H1 (cell line): ENCODE measurements around the gene PEPD. TPM values are rescaled to one million over a fixed set of nuclear protein-coding genes. Genes with fewer than 3 reads are reported as not detected.

ENCODE experiments used
- CTCF ChIA-PET: fragments of 300-600 bp; sonication (Branson Sonifier 250); formaldehyde crosslinking; loops from one replicate; lab custom pipeline; 2021; ENCODE audit not compliant: partially characterized antibody; lab: Charles Lee
- POLR2A ChIA-PET: fragments of 300-600 bp; sonication (Branson Sonifier 250); formaldehyde crosslinking; loops from one replicate; lab custom pipeline; 2021; ENCODE audit warnings: inconsistent platforms; ENCODE audit not compliant: partially characterized antibody; lab: Charles Lee
- DNase-seq, 2 experiments: peaks; one replicate each; pipeline versions ENCODE4 v3.0.0 to v3.0.0-alpha.2; 2010 to 2022; ENCODE audit warnings: low spot score in 2 of 2, low read depth in 1 of 2, mixed read lengths in 1 of 2
- FAIRE-seq: peaks from 2 replicates; lab custom pipeline; 2011; peaks lifted over from hg19 to GRCh38; lab: Jason Lieb, UNC
- H2AFZ ChIP-seq: 2 replicates; pipeline ENCODE4 v1.8.1; 2012; ENCODE audit warnings: low read length, inconsistent platforms
- H2AK5ac ChIP-seq: 2 replicates; pipeline ENCODE4 v1.6.1; 2013; ENCODE audit warnings: low read depth, low read length
- H2BK120ac ChIP-seq: replicated peaks from 2 replicates; pipeline ENCODE3; 2013; ENCODE audit warnings: low read depth, low read length, inconsistent platforms
- H2BK12ac ChIP-seq: 2 replicates; pipeline ENCODE4 v1.6.1; 2013; ENCODE audit warnings: low read depth, low read length
- H2BK15ac ChIP-seq: 2 replicates; pipeline ENCODE4 v1.6.1; 2013; ENCODE audit warnings: low read length
- H2BK20ac ChIP-seq: 2 replicates; pipeline ENCODE4 v1.6.1; 2013; ENCODE audit warnings: low read length
- H2BK5ac ChIP-seq: 2 replicates; pipeline ENCODE4 v1.6.1; 2013; ENCODE audit warnings: low read depth, low read length
- H3K14ac ChIP-seq: 2 replicates; pipeline ENCODE4 v1.6.1; 2013; ENCODE audit warnings: inconsistent platforms; ENCODE audit not compliant: insufficient read length
- H3K18ac ChIP-seq: 2 replicates; pipeline ENCODE4 v1.6.1; 2013; ENCODE audit warnings: low read length; ENCODE audit errors: extremely low read depth
- H3K23ac ChIP-seq: 2 replicates; pipeline ENCODE4 v1.6.1; 2013; ENCODE audit warnings: inconsistent platforms; ENCODE audit not compliant: insufficient read length
- H3K23me2 ChIP-seq: 2 replicates; pipeline ENCODE4 v1.6.1; 2013; ENCODE audit warnings: low read depth, low read length
- H3K27ac ChIP-seq: 2 replicates; pipeline ENCODE4 v1.6.1; 2011; ENCODE audit warnings: low read depth, low read length, inconsistent platforms
- H3K27me3 ChIP-seq, 4 experiments: replicated peaks in 1 of 4; 1 replicate in 1 of 4; 2 replicates in 3 of 4; pipeline versions ENCODE4 v1.6.1 to v1.8.1; 2011 to 2013; ENCODE audit warnings: low read length in 3 of 4, mild to moderate bottlenecking in 3 of 4, inconsistent platforms in 2 of 4, mixed read lengths in 2 of 4, moderate library complexity in 1 of 4; ENCODE audit not compliant: control insufficient read depth in 3 of 4, insufficient read depth in 3 of 4; ENCODE audit errors: extremely low read depth in 1 of 4
- H3K36me3 ChIP-seq, 4 experiments: 2 replicates each; pipeline versions ENCODE4 v1.6.1 to v1.8.1; 2011 to 2013; ENCODE audit warnings: mild to moderate bottlenecking in 4 of 4, low read length in 3 of 4, moderate library complexity in 2 of 4, control low read depth in 1 of 4, inconsistent platforms in 1 of 4; ENCODE audit not compliant: insufficient read depth in 4 of 4, control insufficient read depth in 2 of 4
- H3K4ac ChIP-seq: replicated peaks from 2 replicates; pipeline ENCODE3; 2013; ENCODE audit warnings: low read length, low read depth, mixed read lengths, inconsistent platforms; ENCODE audit not compliant: insufficient read length
- H3K4me1 ChIP-seq, 4 experiments: replicated peaks in 1 of 4; 1 replicate in 1 of 4; 2 replicates in 3 of 4; pipeline versions ENCODE4 v1.6.1 to v1.8.1; 2011 to 2013; ENCODE audit warnings: low read length in 3 of 4, inconsistent platforms in 2 of 4, mixed read lengths in 1 of 4; ENCODE audit not compliant: insufficient read depth in 4 of 4, control insufficient read depth in 3 of 4
- H3K4me2 ChIP-seq, 2 experiments: 2 replicates each; pipeline versions ENCODE4 v1.6.1 to v1.8.1; 2011 to 2013; ENCODE audit warnings: low read depth in 2 of 2, low read length in 2 of 2, control low read depth in 1 of 2, inconsistent platforms in 1 of 2, mild to moderate bottlenecking in 1 of 2; ENCODE audit not compliant: insufficient read depth in 1 of 2
- H3K4me3 ChIP-seq, 4 experiments: fragments of 200-600, 300-600 bp in 1 of 4; sonication (generic), shearing (Covaris generic), sonication (Bioruptor Twin) in 1 of 4; 2 replicates each; pipeline versions ENCODE4 v1.5.1 to v1.8.1; 2011 to 2016; ENCODE audit warnings: low read length in 4 of 4, low read depth in 3 of 4, control low read depth in 2 of 4, inconsistent platforms in 2 of 4, mild to moderate bottlenecking in 2 of 4, mixed read lengths in 1 of 4, moderate library complexity in 1 of 4; ENCODE audit not compliant: insufficient read depth in 2 of 4; ENCODE audit errors: extremely low read depth in 1 of 4
- H3K56ac ChIP-seq: replicated peaks from 2 replicates; pipeline ENCODE3; 2013; ENCODE audit warnings: low read depth, mild to moderate bottlenecking, mixed read lengths, low read length, inconsistent platforms; ENCODE audit not compliant: insufficient read length
- H3K79me1 ChIP-seq: 2 replicates; pipeline ENCODE4 v1.6.1; 2013; ENCODE audit warnings: low read depth, low read length, control low read depth
- H3K79me2 ChIP-seq, 2 experiments: 2 replicates each; pipeline versions ENCODE4 v1.6.1 to v1.8.1; 2012 to 2013; ENCODE audit warnings: low read length in 2 of 2, mild to moderate bottlenecking in 2 of 2, inconsistent platforms in 1 of 2; ENCODE audit not compliant: insufficient read depth in 2 of 2, control insufficient read depth in 1 of 2
- H3K9ac ChIP-seq, 4 experiments: replicated peaks in 1 of 4; 1 replicate in 1 of 4; 2 replicates in 3 of 4; pipeline versions ENCODE4 v1.6.1 to v1.8.1; 2011 to 2013; ENCODE audit warnings: low read depth in 3 of 4, low read length in 3 of 4, control low read depth in 2 of 4, mild to moderate bottlenecking in 2 of 4, moderate library complexity in 2 of 4, inconsistent platforms in 1 of 4; ENCODE audit errors: extremely low read depth in 1 of 4
- H3K9me3 ChIP-seq, 2 experiments: 2 replicates each; pipeline versions ENCODE4 v1.6.1 to v1.8.1; 2012 to 2013; ENCODE audit warnings: mild to moderate bottlenecking in 2 of 2, moderate library complexity in 2 of 2, control low read depth in 1 of 2, inconsistent platforms in 1 of 2, low read depth in 1 of 2, low read length in 1 of 2, mixed read lengths in 1 of 2; ENCODE audit not compliant: insufficient read depth in 2 of 2
- H4K20me1 ChIP-seq, 2 experiments: replicated peaks in 1 of 2; 2 replicates each; pipeline versions ENCODE3 to v1.8.1; 2011 to 2013; ENCODE audit warnings: inconsistent platforms in 2 of 2, low read length in 2 of 2, mild to moderate bottlenecking in 1 of 2; ENCODE audit not compliant: insufficient read depth in 2 of 2, control insufficient read depth in 1 of 2
- H4K5ac ChIP-seq: 2 replicates; pipeline ENCODE4 v1.6.1; 2013; ENCODE audit warnings: low read length, low read depth, mixed read lengths, inconsistent platforms; ENCODE audit not compliant: insufficient read length
- H4K8ac ChIP-seq: 2 replicates; pipeline ENCODE4 v1.8.0; 2013; ENCODE audit warnings: mild to moderate bottlenecking, moderate library complexity, low read length, inconsistent platforms; ENCODE audit not compliant: insufficient read depth; ENCODE audit errors: extremely low read depth
- H4K91ac ChIP-seq: replicated peaks from 2 replicates; pipeline ENCODE3; 2013; ENCODE audit warnings: low read length, mixed read lengths, inconsistent platforms; ENCODE audit not compliant: insufficient read length
- ASH2L ChIP-seq: fragments of 200-600, 300-600 bp; sonication (generic); IDR thresholded peaks from one replicate; pipeline ENCODE4 v1.7.1; 2017; ENCODE audit warnings: low read length
- CEBPB ChIP-seq: IDR thresholded peaks from 2 replicates; pipeline ENCODE4 v1.6.1; 2012; ENCODE audit warnings: low read depth, low read length
- JUND ChIP-seq: IDR thresholded peaks from 2 replicates; pipeline ENCODE4 v1.6.1; 2011; ENCODE audit warnings: mild to moderate bottlenecking, improper control_type of control experiment, low read length
- KDM1A ChIP-seq: fragments of 200-600, 300-600 bp; sonication (generic); IDR thresholded peaks from 2 replicates; pipeline ENCODE4 v1.7.1; 2016; ENCODE audit warnings: mild to moderate bottlenecking, low read length, borderline replicate concordance
- KDM5A ChIP-seq: fragments of 200-600 bp; IDR thresholded peaks from 2 replicates; pipeline ENCODE4 v1.7.1; 2012; ENCODE audit warnings: mild to moderate bottlenecking, low read length, inconsistent platforms, mixed read lengths
- POLR2AphosphoS5 ChIP-seq: IDR thresholded peaks from 2 replicates; pipeline ENCODE4 v1.6.1; 2011; ENCODE audit warnings: low read depth, low read length
- TEAD4 ChIP-seq: IDR thresholded peaks from 2 replicates; pipeline ENCODE4 v1.6.1; 2012; ENCODE audit warnings: low read depth, low read length, inconsistent platforms, mixed read lengths
- WGBS, 2 experiments: shearing (Covaris generic) in 1 of 2; methylation state at CpG; one replicate each; pipeline versions ENCODE4 v1.1.6 to v1.1.7; 2013 to 2015; ENCODE audit warnings: low lambda C conversion rate in 2 of 2, mixed read lengths in 2 of 2, inconsistent platforms in 1 of 2, low coverage in 1 of 2, missing lambda C conversion rate in 1 of 2; ENCODE audit not compliant: insufficient replicate concordance in 2 of 2, insufficient coverage in 1 of 2, insufficient read length in 1 of 2; ENCODE audit errors: extremely low coverage in 1 of 2, missing lambda C conversion rate in 1 of 2; 5-methylcytosine and 5-hydroxymethylcytosine counted together
- polyA plus RNA-seq, 7 experiments: library from polyadenylated mRNA; depleted of rRNA in 3 of 7; stranded (reverse) in 5 of 7; unstranded in 2 of 7; fragments of >200 nt in 5 of 7; fragments of 200-250 nt in 2 of 7; gene quantifications; 1 replicate in 5 of 7; 2 replicates in 1 of 7; 4 replicates in 1 of 7; pipeline versions ENCODE4 v1.2.1 to v1.2.3, GENCODE V29; 2011 to 2013; ENCODE audit warnings: missing spikeins in 2 of 7, mixed read lengths in 2 of 7
- total RNA-seq: library from RNA; stranded (reverse); fragmentation: NEBNext Ultra II Directional; extraction: Animal tissue kit (Norgen Biotek cat#: 25700); gene quantifications from 2 replicates; pipeline ENCODE4 v1.2.1, GENCODE V29; 2021

PEPD gene
- total and polyA plus RNA-seq, 2 of the 8 experiments (the other 6 are each of a cell fraction or from before 2014, with no cell fraction given): 84.1 to 178 TPM

- no peak overlapping the region for H3K4ac ChIP-seq
- H3K56ac ChIP-seq: no peak overlapping the region
- TF ChIP-seq CEBPB (no peak), POLR2AphosphoS5 (no peak), JUND (no peak), KDM5A (no peak), KDM1A (no peak), TEAD4 (no peak), ASH2L (no peak)
- no peak overlapping the region for H3K4me2 ChIP-seq
- no peak overlapping the region for H2BK5ac ChIP-seq
- peaks cover 0 to 8% (median 3%) of the 10 kb centered on the region in 4 experiments; a peak in 6 of 7 replicates for H3K4me1 ChIP-seq
- no peak overlapping the region for H2BK15ac ChIP-seq
- peaks cover 20 to 21% of the 10 kb centered on the region in 2 experiments for H4K20me1 ChIP-seq
- H3K27ac ChIP-seq: no peak overlapping the region
- no peak overlapping the region for H2AFZ ChIP-seq
- H3K79me2 ChIP-seq: peaks cover 4 to 77% of the 10 kb centered on the region in 2 experiments
- no peak overlapping the region for H3K4me3 ChIP-seq
- H2BK20ac ChIP-seq: no peak overlapping the region
- DNase-seq: no peak
- H3K9ac ChIP-seq: no peak overlapping the region
- no peak overlapping the region for H3K18ac ChIP-seq
- H2AK5ac ChIP-seq: no peak overlapping the region
- no peak overlapping the region for H4K91ac ChIP-seq
- FAIRE-seq: no peak
- no peaks in the 10 kb centered on the region for H3K27me3 ChIP-seq
- ChIA-PET POLR2A (interaction anchor here (0.9 to 10.4 kb wide), 3 partner anchors 10 to 14 kb away, joined by 3 to 87 read pairs (median 3); partner anchors contain the start of gene CEBPG), CTCF (interaction anchor here (1.0 to 3.9 kb wide), 5 partner anchors 12 to 137 kb away, joined by 3 to 21 read pairs (median 4); no protein-coding TSS in a partner anchor)
- H2BK12ac ChIP-seq: no peak overlapping the region
- no peak overlapping the region for H4K5ac ChIP-seq
- H3K36me3 ChIP-seq: peaks cover 0 to 9% (median 4%) of the 10 kb centered on the region in 4 experiments; a peak in 4 of 8 replicates
- H3K79me1 ChIP-seq: peaks cover 19% of the 10 kb centered on the region
- H3K23ac ChIP-seq: no peak overlapping the region
- 89% methylated on average over 4 of the region's 4 CpGs; no CpG with 5 or more reads in 1 of the 2 experiments for WGBS, 2 experiments
- no peak overlapping the region for H3K14ac ChIP-seq
- H2BK120ac ChIP-seq: no peak overlapping the region
- no peaks in the 10 kb centered on the region for H3K9me3 ChIP-seq
- H3K23me2 ChIP-seq: no peaks in the 10 kb centered on the region
- no peak overlapping the region for H4K8ac ChIP-seq
Measured at GRCh38 chr19:33382982-33383381, 138.6 kb downstream of the PEPD start.
